Transverse colon (tissue), 4 donors: ENCODE results near the gene POLR3GL.

ENCODE experiments used
- EP300 ChIP-seq: sonication (generic); formaldehyde crosslinking; IDR thresholded peaks from one replicate; pipeline ENCODE4 v1.6.1; 2017; ENCODE audit warnings: antibody characterized with exemption, low read depth
- POLR2A ChIP-seq: fragments of 450-650 bp; IDR thresholded peaks from one replicate; pipeline ENCODE4 v1.6.1; 2016; ENCODE audit warnings: antibody characterized with exemption, mild to moderate bottlenecking, moderate library complexity
- POLR2AphosphoS5 ChIP-seq, 3 donors: sonication (generic); formaldehyde crosslinking; IDR thresholded peaks; one replicate each; pipeline ENCODE4 v1.6.1; 2016; ENCODE audit warnings: antibody characterized with exemption in 3 of 3
- TF ChIP-seq, protein P1 (sequence below), 5 experiments: fragments of 200-600 bp in 3 of 5; fragments of 450-650 bp in 2 of 5; sonication (generic) in 3 of 5; IDR thresholded peaks; 1 replicate in 2 of 5; 2 replicates in 3 of 5; pipeline ENCODE4 v1.5.1; 2016 to 2017; ENCODE audit warnings: antibody characterized with exemption in 5 of 5, inconsistent platforms in 3 of 5, mild to moderate bottlenecking in 2 of 5, moderate library complexity in 1 of 5

DNA sequence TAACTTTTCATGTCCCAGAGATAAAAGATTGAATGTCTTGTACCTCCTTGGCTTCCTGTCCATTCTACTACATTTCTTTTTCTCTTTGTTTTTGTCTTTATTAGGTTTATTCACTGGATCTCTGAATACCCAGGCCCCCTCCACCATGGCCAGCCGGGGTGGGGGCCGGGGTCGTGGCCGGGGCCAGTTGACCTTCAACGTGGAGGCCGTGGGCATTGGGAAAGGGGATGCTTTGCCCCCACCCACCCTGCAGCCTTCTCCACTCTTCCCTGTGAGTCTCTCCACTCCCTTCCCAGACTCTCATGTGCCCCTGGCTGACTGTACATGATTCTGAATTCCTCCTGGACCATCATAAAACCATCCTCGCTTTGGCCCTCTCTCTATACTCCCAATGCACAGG is 10.2 kb downstream of the POLR3GL start:
- no peak for TF ChIP-seq POLR2A
- TF ChIP-seq, protein P1, sequence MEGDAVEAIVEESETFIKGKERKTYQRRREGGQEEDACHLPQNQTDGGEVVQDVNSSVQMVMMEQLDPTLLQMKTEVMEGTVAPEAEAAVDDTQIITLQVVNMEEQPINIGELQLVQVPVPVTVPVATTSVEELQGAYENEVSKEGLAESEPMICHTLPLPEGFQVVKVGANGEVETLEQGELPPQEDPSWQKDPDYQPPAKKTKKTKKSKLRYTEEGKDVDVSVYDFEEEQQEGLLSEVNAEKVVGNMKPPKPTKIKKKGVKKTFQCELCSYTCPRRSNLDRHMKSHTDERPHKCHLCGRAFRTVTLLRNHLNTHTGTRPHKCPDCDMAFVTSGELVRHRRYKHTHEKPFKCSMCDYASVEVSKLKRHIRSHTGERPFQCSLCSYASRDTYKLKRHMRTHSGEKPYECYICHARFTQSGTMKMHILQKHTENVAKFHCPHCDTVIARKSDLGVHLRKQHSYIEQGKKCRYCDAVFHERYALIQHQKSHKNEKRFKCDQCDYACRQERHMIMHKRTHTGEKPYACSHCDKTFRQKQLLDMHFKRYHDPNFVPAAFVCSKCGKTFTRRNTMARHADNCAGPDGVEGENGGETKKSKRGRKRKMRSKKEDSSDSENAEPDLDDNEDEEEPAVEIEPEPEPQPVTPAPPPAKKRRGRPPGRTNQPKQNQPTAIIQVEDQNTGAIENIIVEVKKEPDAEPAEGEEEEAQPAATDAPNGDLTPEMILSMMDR (IDR thresholded peaks at IDR 0.05): no peak
- TF ChIP-seq EP300: no peak
- TF ChIP-seq POLR2AphosphoS5 (IDR thresholded peaks at IDR 0.05): no peak
